Cardiac fibroblast (primary cell): ENCODE measurements around the gene RND1.

Experiments
- DNase-seq, 2 donors: peaks; one replicate each; pipeline versions ENCODE4 v3.0.0 to v3.0.0-alpha.2; 2010; ENCODE audit warnings: low read depth in 2 of 2
- H3K4me3 ChIP-seq, 2 donors: replicated peaks in 1 of 2; 1 replicate in 1 of 2; 2 replicates in 1 of 2; pipeline ENCODE4 v1.5.1; 2011; ENCODE audit warnings: low read depth in 2 of 2, low read length in 2 of 2, mild to moderate bottlenecking in 2 of 2, moderate library complexity in 1 of 2
- TF ChIP-seq, protein P1 (sequence below): IDR thresholded peaks from one replicate; pipeline ENCODE4 v1.5.1; 2011; ENCODE audit warnings: low read depth, mild to moderate bottlenecking, low read length, inconsistent platforms

The RND1 gene

DNA sequence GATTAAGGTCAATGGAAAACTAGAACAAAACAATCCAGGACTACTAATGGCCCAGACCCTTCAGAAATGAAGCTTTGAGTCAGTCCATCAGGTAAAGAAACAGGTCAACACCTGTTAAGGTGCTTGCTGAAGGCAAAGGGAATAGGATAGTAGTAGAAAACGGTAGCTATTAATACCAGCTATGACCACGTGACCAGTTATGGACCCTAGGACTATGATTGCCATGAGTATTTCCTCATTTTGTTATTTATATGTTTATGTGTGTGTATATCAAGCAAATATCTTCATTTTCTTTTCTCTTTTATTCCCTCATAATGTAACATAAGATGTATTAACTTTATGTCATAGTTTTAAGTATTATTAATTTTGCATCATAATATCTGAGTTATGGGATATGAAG, 34.0 kb upstream of the RND1 start:
- TF ChIP-seq, protein P1, sequence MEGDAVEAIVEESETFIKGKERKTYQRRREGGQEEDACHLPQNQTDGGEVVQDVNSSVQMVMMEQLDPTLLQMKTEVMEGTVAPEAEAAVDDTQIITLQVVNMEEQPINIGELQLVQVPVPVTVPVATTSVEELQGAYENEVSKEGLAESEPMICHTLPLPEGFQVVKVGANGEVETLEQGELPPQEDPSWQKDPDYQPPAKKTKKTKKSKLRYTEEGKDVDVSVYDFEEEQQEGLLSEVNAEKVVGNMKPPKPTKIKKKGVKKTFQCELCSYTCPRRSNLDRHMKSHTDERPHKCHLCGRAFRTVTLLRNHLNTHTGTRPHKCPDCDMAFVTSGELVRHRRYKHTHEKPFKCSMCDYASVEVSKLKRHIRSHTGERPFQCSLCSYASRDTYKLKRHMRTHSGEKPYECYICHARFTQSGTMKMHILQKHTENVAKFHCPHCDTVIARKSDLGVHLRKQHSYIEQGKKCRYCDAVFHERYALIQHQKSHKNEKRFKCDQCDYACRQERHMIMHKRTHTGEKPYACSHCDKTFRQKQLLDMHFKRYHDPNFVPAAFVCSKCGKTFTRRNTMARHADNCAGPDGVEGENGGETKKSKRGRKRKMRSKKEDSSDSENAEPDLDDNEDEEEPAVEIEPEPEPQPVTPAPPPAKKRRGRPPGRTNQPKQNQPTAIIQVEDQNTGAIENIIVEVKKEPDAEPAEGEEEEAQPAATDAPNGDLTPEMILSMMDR, result no peak
- DNase-seq, result no peak
- H3K4me3 ChIP-seq, result no peak overlapping the region

DNA sequence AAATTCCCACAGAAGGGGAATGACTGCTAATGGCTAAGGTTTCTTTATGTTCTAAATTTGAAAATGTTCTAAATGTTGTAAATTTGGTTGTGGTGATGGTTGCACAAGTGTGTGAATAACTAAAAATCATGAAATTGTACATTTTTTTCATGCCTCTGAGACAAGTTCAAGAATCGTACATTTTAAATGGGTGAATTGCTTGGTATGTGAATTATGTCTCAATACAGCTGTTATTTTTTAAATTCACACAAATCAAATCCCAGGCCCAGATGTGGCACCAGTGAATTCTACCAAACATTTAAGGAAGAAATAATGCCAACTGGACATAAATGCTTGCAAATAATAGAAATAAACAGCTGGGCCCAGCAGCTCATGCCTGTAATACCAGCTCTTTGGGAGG, 28.6 kb upstream of the RND1 start:
- no peak overlapping the region for H3K4me3 ChIP-seq
- DNase-seq, result no peak
- TF ChIP-seq, protein P1, result no peak

DNA sequence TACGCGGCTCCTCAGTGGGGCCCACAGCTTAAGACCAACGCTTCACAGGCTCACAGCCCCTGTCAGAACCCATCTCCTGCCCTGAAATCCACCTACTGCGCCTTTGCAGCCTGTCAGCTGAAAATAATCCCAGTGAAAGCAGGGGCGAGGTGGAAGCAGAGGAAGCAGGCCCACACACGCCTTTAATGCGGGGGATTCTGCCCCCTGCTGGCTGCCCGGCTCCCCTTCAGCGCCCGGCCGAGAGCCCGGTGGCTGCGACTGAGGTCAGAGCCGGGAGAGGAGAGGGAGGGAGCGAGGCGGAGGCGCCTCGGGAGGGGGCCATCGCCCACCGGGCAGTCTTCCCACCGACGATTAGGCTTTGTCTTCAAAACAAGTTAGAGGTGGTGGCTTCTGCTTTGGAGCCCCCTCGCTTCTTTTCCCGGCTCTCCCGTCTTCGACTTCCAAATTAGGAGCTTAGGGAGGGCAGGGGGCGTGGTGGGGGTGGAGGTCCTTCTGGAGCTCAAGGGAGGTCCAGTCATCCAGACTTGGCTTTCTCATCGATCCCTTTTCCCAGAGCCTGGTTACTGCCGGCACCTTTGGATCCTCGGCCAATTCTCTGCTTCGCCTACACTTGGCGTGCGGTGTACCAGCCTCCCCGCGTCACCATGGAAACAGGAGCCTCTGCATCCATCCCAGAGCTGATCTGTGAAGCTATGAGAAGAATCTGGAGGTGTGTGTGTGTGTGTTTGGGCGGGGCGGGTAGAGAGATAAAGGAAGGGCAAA, 25.2 kb upstream of the RND1 start:
- TF ChIP-seq, protein P1, result peak; percentile 97
- H3K4me3 ChIP-seq, result peak overlapping the region; percentile 21 to 35
- DNase-seq, result peak; percentile 75 to 81

DNA sequence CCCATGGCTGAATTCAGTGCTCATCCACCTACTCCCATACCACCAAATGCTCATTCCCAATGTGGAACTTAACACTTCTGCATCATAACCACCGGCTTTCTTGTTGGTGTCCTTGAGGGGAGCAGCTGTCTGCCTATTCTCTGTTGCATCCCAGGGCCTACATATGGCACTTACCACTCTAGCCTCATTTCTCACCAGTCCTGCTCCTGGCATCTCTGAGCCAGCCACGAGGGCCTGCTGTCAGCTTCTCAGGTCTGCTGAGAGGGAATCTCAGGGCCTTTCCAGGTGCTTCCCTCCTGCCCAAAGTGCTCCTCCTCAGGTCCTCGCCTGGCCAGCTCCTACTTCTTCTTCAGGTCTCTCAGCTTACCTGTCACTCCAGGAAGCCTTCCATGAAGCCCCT, 24.0 kb upstream of the RND1 start:
- TF ChIP-seq, protein P1, result no peak
- DNase-seq, result no peak

DNA sequence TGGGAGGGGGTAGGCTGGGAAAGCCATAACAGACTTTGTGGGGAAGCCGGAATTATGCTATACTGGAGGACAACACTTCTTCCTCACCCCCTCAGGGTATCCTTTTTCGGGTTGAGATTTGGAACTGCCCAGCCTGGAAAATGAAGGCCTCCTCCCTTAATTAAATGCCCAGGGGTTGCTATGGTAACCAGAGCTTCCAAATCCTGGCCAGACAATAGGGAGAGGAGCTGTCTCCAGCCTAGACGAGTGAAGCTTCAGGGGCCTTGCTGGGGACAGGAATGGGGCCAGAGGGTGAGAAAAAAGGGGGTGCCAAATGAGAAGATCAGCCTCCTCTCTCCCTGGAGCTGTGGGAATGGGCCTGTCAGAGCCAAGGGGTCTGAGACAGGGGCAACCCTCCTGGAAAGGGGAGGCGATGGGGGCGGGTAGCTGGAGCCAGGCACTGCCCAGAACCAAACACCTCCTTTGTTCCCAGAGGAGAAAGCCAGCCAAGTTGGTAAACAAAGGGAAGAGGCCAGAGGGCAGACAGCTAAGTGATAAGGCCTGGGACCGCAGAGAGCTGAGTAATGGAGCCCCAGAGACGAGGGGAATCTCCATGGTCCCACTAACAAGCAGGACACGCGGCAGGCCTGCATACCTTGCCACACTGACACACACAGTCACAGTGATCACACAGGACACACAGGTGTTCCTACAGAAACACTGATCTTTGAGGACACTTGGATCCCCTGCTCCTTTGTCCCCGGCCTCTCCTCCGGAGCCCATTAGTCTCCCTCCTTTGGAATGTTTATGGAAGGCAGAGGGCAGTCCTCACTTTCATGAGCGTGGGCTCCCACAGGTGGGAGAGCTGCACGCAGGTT, 17.9 kb upstream of the RND1 start:
- H3K4me3 ChIP-seq, result no peak overlapping the region
- TF ChIP-seq, protein P1, result no peak
- peak in 1 of 2 donors; percentile 61 for DNase-seq

More for the DNA sequence above, 24.0 kb upstream of the RND1 start:
- H3K4me3 ChIP-seq, result no peak overlapping the region

DNA sequence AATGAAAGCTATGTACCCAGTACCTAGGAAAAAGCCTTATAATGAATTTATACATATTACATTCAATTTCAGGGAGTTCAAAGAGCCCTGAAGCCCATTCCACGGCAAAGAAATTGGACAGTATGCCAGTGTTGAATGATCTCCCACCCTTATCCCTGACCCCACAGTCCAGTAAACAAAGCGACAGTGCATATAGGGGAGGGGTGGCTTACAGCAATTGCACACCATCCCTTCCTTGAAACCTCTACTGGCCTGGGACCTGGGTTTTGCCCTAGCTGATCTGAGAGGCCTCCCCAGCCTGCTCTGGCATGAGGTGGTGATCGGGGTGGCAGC, 17.3 kb upstream of the RND1 start:
- TF ChIP-seq, protein P1, result no peak
- H3K4me3 ChIP-seq, result no peak overlapping the region
- DNase-seq, result no peak
